Epidermal melanocyte (primary cell): ENCODE measurements around the gene DNM2.

Experiments used
- DNase-seq: peaks from one replicate; pipeline ENCODE4 v3.0.0; 2011; ENCODE audit warnings: low spot score; ENCODE audit not compliant: insufficient read length

DNM2 gene

DNA sequence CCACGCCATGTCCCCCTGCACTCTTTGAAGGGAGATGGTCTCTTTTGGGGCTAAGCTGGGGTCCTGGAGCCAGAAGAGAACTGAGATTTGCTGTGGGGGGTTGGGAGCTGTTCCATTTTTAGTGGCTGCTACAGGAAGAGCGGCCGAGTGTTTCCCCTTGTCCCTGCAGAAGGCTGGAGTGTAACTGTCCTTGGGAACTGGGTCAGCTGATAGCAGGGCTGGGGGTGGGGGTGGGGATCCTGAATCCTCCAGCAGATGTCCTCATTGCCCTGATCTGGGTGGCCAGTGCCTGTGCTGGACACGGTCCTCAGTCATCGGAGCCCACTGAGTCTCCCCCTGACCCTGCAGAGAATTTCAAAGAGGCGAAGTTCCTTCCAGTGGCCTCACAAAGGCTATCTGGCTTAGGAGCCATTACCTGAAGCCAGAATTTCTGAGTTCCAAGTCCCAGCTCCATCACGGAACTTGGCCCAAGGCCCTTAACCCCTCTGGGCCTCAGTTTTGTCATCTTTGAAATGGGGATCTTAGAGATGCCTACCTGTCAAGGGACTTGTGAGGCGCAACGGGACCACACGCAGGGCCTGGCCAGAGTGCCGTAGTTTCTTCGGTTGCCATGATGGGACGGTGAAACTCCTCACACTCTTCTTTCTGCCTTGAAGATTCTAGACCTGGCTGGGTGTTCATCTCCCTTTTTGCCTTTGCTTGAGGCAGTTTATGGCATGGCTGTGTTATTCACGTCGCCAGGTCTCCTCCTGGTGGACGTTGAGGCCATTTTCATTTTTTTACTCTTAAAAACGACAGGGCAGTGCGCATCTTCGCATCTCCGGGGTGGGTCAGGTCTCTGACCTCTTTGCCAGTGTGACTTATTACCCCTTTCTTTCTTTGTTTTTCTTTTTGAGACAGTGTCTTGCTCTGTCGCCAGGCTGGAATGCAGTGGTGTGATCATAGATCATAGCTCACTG is 51.9 kb downstream of the DNM2 start:
- no peak for DNase-seq

- DNase-seq, result no peak
Measured at GRCh38 chr19:10773969-10774368, 56.1 kb downstream of the DNM2 start.

DNA sequence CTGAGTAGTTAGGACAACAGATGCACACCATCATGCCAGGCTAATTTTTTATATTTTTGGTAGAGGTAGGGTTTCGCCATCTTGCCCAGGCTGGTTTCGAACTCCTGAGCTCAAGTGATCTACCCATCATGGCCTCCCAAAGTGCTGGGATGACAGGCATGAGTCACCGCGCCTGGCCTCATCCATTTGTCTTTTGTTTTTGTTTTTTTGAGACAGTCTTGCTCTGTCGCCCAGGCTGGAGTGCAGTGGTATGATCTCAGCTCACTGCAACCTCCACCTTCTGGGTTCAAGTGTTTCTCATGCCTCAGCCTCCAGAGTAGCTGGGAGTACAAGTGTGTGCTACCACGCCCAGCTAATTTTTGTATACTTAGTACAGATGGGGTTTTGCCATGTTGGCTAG is 57.0 kb downstream of the DNM2 start:
- no peak for DNase-seq

- DNase-seq, result no peak
Measured at GRCh38 chr19:10776900-10777650, 59.2 kb downstream of the DNM2 start.

GRCh38 chr19:10780368-10780767 is 62.5 kb downstream of the DNM2 start:
- DNase-seq, result no peak

DNA sequence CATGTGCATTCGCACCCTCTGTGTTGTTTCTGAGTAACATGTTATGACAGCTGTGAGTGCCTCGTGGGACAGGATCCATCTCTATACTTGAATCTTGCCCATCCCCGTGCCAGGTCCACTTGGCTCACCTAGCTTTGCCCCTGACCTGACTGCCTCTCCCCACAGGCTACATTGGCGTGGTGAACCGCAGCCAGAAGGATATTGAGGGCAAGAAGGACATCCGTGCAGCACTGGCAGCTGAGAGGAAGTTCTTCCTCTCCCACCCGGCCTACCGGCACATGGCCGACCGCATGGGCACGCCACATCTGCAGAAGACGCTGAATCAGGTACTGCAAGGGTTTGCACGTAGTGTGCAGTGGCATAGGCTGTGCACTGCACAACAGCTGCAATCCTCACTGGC is 64.9 kb downstream of the DNM2 start:
- no peak for DNase-seq

- no peak for DNase-seq
Measured at GRCh38 chr19:10784257-10784656, 66.4 kb downstream of the DNM2 start.

- DNase-seq, result no peak
Measured at GRCh38 chr19:10788146-10788545, 70.3 kb downstream of the DNM2 start.

DNA sequence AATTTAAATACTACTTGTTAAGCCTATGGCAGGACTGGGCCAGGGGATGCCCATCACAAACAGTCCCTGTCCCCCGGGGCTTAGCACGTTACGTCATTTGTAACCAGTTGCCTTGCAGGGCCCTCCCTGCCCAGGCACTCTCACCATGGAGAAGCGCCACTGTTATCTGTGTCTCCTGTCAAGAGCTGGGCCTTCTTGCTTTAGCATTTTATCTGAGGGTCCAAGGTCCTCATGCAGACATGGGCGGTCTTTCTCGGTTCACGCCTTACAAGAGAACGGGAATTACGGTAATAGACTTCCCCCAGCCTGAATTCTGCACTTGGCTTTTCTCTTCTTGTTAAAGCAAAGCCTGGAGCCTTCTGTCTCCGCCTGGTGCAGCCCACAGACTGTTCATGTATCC is 72.0 kb downstream of the DNM2 start:
- no peak for DNase-seq

DNA sequence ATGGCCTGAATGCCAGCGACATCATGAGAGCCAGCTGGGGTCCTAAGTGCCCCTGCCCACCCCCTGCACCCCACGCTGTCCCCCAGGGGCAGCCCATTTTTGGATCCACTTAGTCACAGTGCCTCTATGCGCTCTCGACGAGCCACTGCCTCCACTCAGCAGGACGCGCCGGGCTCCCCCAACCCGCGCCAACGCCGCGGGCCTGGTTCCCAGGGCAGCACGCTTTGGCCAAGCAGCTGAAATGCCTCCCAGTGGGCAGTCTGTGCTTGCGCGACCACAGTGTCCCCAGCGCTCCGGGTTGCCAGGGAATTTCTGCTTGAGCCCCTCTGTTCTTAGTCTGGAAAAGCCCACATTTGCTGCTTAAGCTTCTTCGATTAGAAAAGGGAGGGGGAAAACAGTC is 78.8 kb downstream of the DNM2 start:
- DNase-seq, result no peak

DNA sequence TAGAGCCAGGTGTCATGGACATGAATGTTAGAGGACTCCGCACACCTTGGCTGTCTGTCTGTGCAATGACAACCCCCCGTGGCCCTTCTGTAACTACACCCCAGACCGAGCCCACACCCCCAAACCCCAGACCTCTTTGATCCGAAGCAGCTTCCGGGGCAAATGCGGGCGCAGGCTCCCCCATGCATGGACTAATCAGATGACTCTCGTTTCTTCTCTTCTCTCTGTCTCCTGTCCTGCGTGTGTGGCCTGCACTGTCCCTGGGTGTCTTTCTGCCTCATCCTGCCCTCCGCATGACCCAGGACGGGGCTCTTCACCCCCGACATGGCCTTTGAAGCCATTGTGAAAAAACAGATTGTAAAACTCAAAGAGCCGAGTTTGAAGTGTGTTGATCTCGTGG is 79.2 kb downstream of the DNM2 start:
- DNase-seq, result no peak

- no peak for DNase-seq
Measured at GRCh38 chr19:10797541-10798256, 79.8 kb downstream of the DNM2 start.

DNA sequence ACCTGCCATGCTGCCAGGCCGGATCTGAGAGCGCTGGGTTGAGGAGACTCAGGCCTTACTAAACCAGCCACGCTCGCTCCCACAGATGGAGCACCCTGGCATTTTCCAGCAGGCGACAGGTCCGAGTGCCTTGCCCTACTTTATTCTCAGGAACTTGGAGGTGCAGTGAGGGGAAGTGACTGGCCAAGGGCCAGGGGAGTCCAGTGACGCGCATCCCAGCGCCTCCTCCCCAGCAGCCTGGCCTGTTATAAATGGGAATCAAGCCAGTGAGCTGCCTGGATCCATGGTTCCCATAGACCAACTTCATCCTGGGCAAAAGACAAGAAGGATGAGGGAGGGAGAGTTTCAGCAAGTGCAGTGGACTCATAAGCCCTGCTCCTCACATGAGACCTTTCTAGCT is 82.6 kb downstream of the DNM2 start:
- no peak for DNase-seq

- DNase-seq, result no peak
Measured at GRCh38 chr19:10802479-10802878, 84.6 kb downstream of the DNM2 start.

DNA sequence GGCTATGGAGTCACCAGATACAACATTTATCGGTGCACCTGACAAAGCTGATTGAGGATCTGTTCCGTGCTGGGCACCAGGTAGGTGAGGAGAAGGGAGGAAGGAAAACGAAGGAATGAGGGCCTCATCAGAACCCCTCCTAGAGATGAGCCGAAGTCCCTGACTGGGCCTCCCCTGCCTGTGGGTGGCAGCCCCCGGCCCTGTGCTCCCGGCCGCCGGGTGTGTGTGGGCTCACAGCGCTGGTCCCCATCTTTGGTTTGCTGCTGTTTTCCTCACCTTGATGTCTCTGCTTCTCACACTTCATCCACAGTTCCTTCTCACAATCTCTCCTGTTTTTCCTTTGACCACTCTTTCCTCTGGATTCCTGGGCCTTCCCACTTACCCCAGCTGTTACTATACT is 85.4 kb downstream of the DNM2 start:
- no peak for DNase-seq

GRCh38 chr19:10805065-10805757 is 87.3 kb downstream of the DNM2 start:
- no peak for DNase-seq

GRCh38 chr19:10805758-10806247 is 87.9 kb downstream of the DNM2 start:
- DNase-seq, result no peak

DNA sequence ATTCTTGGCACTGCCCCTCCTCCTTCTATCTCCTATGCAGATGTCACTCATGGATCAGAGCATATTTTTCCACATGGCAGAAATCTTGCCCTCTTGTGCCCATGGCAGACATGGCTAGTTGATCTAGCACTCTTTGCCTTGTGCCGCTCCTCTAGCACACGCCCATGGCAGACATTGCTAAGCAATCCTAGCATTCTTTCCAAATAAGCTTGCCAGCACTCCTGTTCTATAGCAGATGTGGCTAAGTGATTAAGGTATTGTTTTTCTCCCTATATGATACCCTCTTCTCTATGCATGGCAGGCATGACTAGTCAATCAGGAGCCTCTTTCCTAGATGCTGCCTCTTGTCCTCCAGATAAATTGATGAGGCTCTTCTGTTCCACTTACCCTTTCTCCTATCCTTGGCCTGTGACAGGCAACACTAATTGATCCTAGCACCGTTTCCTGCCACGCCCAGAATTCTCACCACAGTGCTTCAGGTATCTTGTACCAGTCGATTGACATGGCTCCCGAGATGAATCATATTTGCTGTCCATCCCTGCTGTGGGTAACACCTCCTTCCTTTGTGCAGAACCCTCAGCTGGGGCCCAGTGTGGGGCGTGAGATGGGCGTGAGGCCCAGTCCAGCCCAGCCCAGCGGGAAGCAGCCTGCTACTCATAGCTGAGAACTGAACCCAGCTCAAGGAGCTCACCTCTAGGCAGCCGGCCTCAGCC is 91.2 kb downstream of the DNM2 start:
- no peak for DNase-seq

DNA sequence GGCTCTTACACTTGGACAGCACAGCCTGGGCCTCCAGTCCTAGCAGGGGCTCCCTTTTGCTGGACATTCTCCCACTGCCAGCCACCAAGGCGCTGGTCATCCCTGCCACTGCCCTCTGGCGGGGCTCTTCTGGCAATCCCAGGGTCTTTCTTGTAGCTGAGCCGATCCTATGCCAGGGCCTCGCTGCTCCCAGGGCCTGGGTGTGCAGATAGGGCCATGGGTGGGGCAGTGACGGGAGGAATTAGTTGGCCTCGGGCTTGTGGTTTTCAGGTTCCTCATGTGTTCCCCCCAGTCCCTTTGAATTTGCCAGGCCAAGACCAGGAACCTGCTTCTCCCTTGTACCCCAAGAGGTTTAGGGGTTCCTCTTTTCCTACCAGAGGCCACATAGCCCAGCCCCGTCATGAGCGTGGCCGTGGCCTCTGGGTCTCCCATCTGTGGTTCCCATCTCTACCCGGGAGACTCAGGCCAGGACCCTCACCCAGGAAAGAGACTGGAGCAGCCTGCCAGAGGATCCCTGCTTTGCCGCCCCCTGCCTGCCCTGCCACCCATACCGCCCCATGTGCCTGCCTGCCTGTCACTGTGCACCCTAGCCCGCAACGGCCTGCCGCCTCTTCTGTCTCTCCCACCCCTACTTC is 91.9 kb downstream of the DNM2 start:
- no peak for DNase-seq
